ENCODE results near the gene ETV5.
"Not testable (repeated sequence)": the region's sequence is repeated elsewhere in the genome, so short reads cannot be mapped to it uniquely, and the experiment has no call there.

The ETV5 gene

GRCh38 chr3:186067360-186068242, 41.3 kb downstream of the ETV5 start:
- DNase-seq (ENCODE audit: low spot score), result no peak

GRCh38 chr3:186060222-186060621, 48.7 kb downstream of the ETV5 start:
- DNase-seq (ENCODE audit: low spot score), result no peak

DNA sequence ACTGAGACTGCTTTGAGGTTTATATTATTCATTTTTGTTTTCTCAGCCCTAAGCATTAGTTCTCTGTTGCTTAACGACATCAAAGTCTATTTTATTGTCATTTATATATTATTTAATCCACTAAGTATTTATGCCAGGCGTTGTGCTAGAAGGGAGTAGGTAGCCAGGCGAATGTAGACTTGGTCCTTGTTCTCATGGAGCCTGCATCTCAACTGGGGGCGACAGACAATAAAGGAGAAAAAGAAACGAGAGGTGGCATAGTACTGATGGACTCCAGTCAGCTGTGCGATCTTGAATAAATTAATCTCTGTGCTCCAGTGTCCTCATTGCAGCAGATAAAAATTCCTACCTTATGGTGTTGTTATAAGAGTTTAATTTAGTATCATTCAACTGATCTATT, 49.7 kb downstream of the ETV5 start:
- no peak for DNase-seq (ENCODE audit: low spot score)

GRCh38 chr3:186058225-186058624, 50.7 kb downstream of the ETV5 start:
- DNase-seq (ENCODE audit: low spot score), result no peak

GRCh38 chr3:186057594-186057993, 51.3 kb downstream of the ETV5 start:
- peak; percentile 48 for DNase-seq (ENCODE audit: low spot score)

GRCh38 chr3:186054792-186055352, 54.0 kb downstream of the ETV5 start:
- no peak for DNase-seq (ENCODE audit: low spot score)

DNA sequence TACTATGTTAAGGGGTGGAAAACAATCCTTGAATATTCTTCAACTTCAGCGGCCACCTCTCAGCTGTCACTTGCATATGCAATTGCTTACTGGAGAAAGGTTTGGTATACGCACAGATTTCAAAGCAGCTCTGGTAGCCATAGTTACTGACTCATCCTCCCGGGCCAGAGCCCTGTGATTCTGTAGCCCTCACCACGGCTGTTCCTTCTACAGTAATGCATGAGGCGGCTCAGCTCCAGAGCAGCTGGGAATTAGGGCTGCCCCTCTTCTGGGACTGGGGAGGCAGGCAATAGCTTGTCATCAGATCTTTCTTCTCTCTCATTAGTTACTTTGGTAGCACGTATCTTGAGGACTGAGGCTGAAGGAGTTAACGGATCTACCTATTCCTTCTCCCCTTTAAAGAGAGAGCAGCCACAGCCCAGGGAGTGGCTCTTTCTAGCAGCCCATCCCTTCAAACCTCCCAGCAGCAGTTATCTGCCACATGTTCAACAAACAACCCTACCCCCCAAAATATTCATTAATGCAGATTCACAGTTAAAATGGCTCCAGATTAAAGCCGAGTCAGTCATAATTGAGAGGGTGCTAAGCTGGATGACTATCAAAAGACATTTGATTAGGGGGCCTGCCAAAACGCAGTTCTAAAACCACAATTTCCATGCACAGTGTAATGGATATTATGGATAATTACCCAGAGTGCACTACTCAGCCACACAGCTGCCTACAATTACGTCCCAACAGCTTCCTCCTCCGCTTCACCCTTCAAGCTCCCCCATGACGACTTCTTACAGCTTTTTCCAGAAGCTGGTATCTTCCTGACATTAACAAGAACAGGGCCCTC, 54.7 kb downstream of the ETV5 start:
- DNase-seq (ENCODE audit: low spot score), result peak; percentile 24

DNA sequence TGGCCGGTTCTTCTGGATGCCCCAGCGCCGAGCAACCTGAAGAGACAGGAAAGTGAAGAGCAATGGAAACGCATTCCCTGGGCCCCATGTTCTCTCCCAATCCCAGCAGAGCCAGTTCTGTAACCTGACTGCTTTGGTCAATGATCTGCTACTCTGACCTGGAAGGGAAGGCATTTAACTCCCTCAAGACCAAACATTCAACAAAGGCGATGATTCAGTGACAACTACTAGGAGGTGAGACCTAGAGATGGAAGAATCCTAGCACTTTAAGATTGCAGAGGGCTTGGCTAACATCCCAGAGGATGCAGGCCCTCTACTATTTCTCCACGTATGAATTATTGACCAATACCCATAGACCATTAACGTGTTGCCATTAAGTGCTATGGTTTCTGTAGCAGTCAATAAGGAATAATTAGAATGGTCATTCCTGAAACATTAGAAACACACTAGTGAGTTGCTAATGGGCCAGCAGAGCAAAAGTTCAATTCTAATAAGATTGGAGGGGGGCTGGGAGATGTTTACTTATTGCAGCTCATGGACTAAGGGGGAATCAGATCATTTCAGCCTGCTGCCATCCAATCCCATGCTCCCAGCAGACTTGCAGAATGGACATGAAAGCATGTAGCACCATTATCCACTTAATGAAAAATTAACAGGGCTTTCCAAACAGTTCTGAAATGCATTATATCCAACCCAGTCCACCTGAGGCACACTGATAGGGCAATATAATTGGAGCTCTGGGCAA, 56.6 kb downstream of the ETV5 start:
- no peak for DNase-seq (ENCODE audit: low spot score)

GRCh38 chr3:186049001-186049400, 59.9 kb downstream of the ETV5 start:
- DNase-seq (ENCODE audit: low spot score), result no peak

- DNase-seq (ENCODE audit: low spot score), result no peak
Measured at GRCh38 chr3:186048119-186048518, 60.8 kb downstream of the ETV5 start.

GRCh38 chr3:186046838-186047237, 62.1 kb downstream of the ETV5 start:
- DNase-seq (ENCODE audit: low spot score), result no peak

- DNase-seq (ENCODE audit: low spot score), result no peak
Measured at GRCh38 chr3:186044968-186045367, 63.9 kb downstream of the ETV5 start.

- no peak for DNase-seq (ENCODE audit: low spot score)
Measured at GRCh38 chr3:186044427-186044826, 64.5 kb downstream of the ETV5 start.

GRCh38 chr3:186042521-186043202, 66.2 kb downstream of the ETV5 start:
- no peak for DNase-seq (ENCODE audit: low spot score)

DNA sequence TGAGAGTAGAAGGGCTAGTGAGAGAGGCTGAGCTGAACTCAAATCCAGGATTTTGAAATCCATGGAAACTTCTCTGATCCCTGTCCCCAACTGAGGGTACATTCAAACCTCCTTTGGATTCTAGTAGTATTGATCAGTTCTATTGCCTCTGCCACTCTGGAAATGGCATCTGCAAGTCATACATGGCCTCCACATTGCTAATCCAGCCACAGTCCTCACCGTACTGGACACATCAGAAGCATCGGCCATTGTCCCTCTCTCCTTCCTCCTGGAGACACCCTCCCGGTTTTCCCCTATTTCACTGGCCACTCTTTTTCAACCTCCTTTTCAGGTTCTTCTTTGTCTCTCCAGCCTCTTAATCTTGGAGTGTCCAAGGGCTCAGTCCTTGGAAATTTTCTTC, 66.9 kb downstream of the ETV5 start:
- DNase-seq (ENCODE audit: low spot score), result no peak

DNA sequence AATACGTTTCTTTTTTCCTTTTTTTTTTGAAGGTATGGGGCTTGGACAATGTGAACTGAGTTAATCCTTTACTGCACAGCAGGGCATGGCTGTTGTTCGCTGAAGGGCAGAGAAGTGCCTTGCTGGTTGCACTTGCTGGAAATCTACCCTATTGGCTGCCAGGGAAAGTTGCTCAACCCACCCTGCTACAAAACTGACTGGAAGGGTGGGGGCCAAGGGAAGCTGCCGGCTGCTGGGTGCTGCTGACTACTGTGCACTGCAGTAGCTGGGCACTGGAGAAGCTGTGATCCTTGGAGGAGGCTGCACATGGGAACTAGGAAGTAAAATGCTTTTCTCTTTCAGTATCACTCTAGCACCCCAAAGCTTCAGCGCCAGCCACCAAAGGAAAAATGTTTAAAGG, 70.5 kb downstream of the ETV5 start:
- DNase-seq (ENCODE audit: low spot score), result no peak

- DNase-seq (ENCODE audit: low spot score), result no peak
Measured at GRCh38 chr3:186035277-186035676, 73.6 kb downstream of the ETV5 start.

DNA sequence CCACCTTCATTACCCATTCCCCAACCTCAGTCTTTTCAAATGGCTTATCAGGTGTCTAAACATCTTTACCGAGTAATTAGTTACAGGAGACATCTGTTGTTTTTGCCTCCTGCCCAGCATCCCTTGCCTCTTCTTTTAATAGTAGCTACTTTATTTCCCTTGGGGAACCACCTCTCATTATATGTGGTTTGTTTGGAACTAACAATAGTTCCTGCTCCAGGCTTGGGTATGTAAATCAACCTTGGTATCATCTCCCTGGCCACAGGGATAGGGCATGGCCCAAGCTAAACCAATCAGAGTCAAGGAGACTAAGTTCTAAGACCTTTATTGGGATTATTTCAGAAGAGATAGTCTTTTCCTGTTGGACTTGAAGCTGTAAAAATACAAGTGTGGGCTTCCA, 76.6 kb downstream of the ETV5 start:
- no peak for DNase-seq (ENCODE audit: low spot score)

DNA sequence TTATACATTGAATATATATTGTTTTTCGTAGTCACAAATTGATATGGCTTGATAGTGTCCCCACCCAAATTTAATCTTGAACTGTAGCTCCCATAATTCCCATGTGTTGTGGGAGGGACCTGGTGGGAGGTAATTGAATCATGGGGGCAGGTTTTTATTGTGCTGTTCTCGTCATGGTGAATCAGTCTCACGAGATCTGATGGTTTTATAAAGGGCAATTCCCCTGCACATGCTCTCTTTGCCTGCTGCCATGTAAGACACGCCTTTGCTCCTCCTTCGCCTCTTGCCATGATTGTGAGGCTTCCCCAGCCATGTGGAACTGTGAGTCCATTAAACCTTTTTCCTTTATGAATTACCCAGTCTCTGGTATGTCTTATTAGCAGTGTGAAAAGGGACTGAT, 82.9 kb downstream of the ETV5 start:
- not testable (repeated sequence) for DNase-seq (ENCODE audit: low spot score)

DNA sequence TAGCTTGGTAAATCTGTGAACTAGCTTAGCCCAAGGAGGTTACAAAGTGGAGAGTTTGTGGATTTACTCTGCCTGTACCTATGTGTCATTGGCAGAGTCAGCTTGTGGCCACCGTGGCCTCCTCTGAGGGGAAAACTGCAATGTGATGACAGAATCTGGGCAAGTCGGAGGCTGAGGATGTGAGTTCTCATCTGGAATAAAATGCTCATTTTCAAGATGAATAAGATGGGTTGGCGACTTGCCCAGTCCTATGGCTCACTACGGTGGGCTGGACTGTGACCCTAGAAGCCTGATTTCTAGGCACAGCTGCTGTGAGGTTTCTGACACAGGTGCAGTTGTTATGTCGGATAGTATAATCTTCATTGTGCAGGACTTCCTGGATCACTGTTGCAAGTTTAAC, 83.7 kb downstream of the ETV5 start:
- peak; percentile 54 for DNase-seq (ENCODE audit: low spot score)

- DNase-seq (ENCODE audit: low spot score), result peak; percentile 18
Measured at GRCh38 chr3:186024210-186024609, 84.7 kb downstream of the ETV5 start.

DNA sequence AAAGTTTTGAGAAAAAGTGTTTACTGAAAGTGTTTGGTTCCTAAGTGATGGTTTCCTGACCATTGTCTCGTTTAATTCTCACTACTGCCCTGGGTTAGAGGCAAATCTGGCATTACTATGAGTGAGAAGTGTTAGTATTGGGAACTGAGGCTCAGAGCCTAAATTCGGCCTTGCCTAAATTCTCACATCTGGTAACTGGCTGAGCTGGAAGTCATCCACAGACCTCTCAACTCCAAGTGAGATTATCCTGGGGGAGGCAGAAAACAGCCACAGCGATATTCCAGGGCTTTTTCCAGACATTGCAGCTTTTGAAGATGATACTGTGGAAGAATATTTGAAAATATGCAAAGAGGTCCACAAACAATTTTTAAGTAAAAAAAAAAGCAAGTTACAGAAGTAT, 86.0 kb downstream of the ETV5 start:
- no peak for DNase-seq (ENCODE audit: low spot score)

All from AG08395 (cell line).